ENCODE measurements around the gene TBX3. TPM values are rescaled to one million over a fixed set of nuclear protein-coding genes. Genes with fewer than 3 reads are reported as not detected.

Gene TBX3
- total RNA-seq, 1 donor from 2014 or later = 27.2 TPM

DNA sequence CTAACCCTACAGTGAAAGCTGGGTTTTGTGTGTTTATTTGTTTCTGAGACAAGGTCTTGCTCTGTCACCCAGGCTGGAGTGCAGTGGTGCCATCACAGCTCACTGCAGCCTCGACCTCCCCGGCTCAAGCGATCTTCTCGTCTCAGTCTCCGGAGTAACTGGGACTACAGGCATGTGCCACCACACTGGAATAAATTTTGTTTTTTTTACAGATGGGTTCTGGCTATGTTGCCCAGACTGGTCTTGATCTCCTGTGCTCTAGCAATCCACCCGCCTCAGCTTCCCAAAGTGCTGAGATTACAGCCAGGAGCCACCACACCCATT, 26.4 kb downstream of the TBX3 start:
- Histone ChIP-seq H3K4me1 (no peaks in the 10 kb centered on the region), H3K9me3 (replicated peaks) (no peaks in the 10 kb centered on the region), H3K27me3 (ENCODE audit: low read depth) (peaks cover 76% of the 10 kb centered on the region), H3K4me3 (no peak overlapping the region), H3K27ac (replicated peaks) (no peak overlapping the region), H3K36me3 (no peaks in the 10 kb centered on the region)
- TF ChIP-seq CTCF (IDR thresholded peaks at IDR 0.05; ENCODE audit: borderline replicate concordance) = no peak
- intact Hi-C loops (cut with micrococcal nuclease) = no loop called here
- no peak for DNase-seq

DNA sequence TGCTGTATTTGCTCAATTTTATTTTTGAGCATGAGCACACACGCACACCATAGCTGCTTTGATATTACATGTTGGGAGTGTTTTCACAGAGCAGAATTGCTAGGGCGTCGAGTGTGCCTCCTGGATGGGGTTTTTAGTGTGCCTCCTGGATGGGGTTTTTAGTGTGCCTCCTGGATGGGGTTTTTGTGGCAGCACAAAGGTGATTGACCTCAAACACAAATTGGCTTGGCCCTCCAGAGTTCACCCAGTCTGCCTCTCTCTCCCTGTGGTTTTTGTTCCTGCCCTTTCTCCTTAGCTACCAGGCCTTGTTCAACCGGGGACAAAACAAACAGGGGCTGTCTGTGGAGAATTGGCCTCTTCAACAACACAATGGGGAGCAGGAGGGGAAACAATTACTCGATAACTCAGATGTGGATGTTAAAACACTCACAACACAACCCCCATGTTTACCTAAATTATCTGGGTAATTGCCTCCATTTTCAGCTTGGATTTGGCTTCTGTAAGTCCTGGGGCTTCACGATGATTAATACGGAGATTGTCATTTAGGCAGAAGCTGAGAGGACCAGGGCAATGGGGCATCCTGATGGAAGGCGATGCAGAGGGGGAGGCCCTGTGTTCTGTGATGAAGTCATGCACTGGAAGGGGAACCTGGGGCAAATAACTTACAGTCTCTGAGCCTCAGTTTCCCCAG, 26.9 kb downstream of the TBX3 start:
- Histone ChIP-seq H3K4me3 (no peak overlapping the region), H3K36me3 (no peaks in the 10 kb centered on the region), H3K27ac (replicated peaks) (no peak overlapping the region), H3K27me3 (ENCODE audit: low read depth) (peaks cover 75% of the 10 kb centered on the region), H3K9me3 (replicated peaks) (no peaks in the 10 kb centered on the region), H3K4me1 (no peaks in the 10 kb centered on the region)
- DNase-seq = no peak
- no peak for TF ChIP-seq CTCF (IDR thresholded peaks at IDR 0.05; ENCODE audit: borderline replicate concordance)
- intact Hi-C loops (cut with micrococcal nuclease) = no loop called here

DNA sequence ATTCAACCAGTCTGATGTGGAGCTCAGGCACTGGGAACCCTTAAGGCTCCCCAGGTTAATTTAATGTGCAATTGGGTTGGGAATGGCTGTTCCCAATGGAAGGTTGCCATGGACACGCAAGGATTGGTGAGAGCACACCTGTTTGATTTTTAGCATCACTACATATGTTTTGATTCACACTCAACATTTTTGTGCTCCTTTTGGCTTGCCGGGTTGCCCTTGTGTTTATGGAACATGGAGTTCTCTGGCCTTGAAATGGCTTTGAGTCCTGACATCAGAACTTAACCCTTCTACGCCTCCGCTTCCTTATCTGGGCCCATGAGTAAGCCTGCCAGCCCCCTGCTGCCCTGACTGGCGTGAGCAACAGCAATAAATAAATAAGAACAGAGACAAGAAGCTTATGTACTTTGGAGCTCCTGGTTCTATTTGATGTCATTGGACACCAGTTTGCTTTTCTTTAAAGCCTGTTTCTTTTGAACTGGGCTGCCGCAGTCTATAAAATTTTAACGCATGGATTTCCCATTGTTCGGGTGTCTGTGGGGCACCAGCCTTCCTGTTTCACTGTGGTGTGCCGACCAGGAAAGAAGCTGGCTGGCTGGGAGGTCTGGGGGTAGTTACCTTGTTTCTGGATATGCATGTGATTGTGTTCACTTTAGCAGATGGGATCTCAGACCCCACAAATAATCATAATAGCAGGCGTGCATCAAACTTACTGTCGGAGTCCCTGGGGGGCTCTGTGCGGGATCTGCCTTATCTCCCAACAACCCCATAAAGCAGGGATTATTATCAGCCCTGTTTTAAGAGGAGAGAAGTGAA, 27.8 kb downstream of the TBX3 start:
- no peaks in the 10 kb centered on the region for H3K9me3 ChIP-seq (replicated peaks)
- no peaks in the 10 kb centered on the region for H3K36me3 ChIP-seq
- no peak overlapping the region for H3K27ac ChIP-seq (replicated peaks)
- peaks cover 75% of the 10 kb centered on the region for H3K27me3 ChIP-seq (ENCODE audit: low read depth)
- H3K4me1 ChIP-seq = no peaks in the 10 kb centered on the region
- no peak for TF ChIP-seq CTCF (IDR thresholded peaks at IDR 0.05; ENCODE audit: borderline replicate concordance)
- intact Hi-C loops (cut with micrococcal nuclease) = no loop called here
- H3K4me3 ChIP-seq = no peak overlapping the region
- DNase-seq = no peak

DNA sequence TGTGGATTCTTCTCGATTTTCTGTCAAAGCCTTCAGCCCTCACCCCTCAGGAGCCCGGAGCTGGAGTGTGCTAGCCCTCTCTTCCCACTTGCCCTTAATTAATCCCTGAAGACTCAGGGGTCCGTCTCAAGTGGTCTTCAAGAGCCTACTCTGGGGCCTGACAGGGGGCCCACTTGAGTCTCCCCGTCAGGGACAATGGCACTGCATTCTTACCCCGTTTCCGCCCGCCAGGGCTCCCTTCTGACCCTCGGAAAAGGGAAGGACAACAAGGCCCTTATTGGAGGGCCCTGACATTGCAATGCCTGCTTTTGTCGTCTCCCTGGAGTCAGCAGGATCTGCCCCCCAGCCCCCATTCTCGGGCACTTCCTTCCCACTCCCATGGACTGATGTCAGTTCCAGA, 34.4 kb downstream of the TBX3 start:
- Histone ChIP-seq H3K9me3 (replicated peaks) (no peaks in the 10 kb centered on the region), H3K4me3 (no peak overlapping the region), H3K27ac (replicated peaks) (no peak overlapping the region), H3K27me3 (ENCODE audit: low read depth) (peaks cover 50% of the 10 kb centered on the region), H3K4me1 (no peaks in the 10 kb centered on the region), H3K36me3 (no peaks in the 10 kb centered on the region)
- no peak for TF ChIP-seq CTCF (IDR thresholded peaks at IDR 0.05; ENCODE audit: borderline replicate concordance)
- DNase-seq = no peak
- intact Hi-C loops (cut with micrococcal nuclease) = no loop called here

- Histone ChIP-seq H3K36me3 (no peaks in the 10 kb centered on the region), H3K27me3 (ENCODE audit: low read depth) (peaks cover 55% of the 10 kb centered on the region), H3K4me1 (no peaks in the 10 kb centered on the region), H3K27ac (replicated peaks) (no peak overlapping the region), H3K9me3 (replicated peaks) (no peaks in the 10 kb centered on the region), H3K4me3 (no peak overlapping the region)
- intact Hi-C loops (cut with micrococcal nuclease) = no loop called here
- no peak for TF ChIP-seq CTCF (IDR thresholded peaks at IDR 0.05; ENCODE audit: borderline replicate concordance)
- DNase-seq = no peak
These were observed 35.3 kb downstream of the TBX3 start for GRCh38 chr12:114648711-114649110.

Data from left ventricle myocardium inferior (tissue), 1 donor.